K562 (cell line): ENCODE measurements around the gene CCM2. TPM values are rescaled to one million over a fixed set of nuclear protein-coding genes. Genes with fewer than 3 reads are reported as not detected.

ENCODE experiments used
- ATAC-seq: fragments of 200-7000 bp; cut with Tn5 transposase; 3 replicates; pipeline ENCODE4 v1.9.1; 2020; ENCODE audit warnings: moderate library complexity
- BruUV-seq: library from RNA; stranded (reverse); fragments of 400-500 nt; replicated peaks from 2 replicates; lab custom pipeline; 2021; lab: Mats Ljungman, UMichigan
- CTCF ChIA-PET: fragments of 300-600 bp; formaldehyde crosslinking; extraction: SDS; loops from one replicate; lab custom pipeline; 2021; ENCODE audit warnings: low intra/inter-chr PET ratio; lab: Yijun Ruan, JAX
- POLR2A ChIA-PET: fragments of 300-600, 350-650 bp; sonication (Branson Sonifier 250); formaldehyde crosslinking; extraction: SDS; loops from one replicate; lab custom pipeline; 2021; ENCODE audit warnings: antibody characterized with exemption, inconsistent platforms; lab: Yijun Ruan, JAX
- DNase-seq, 4 experiments: peaks; one replicate each; pipeline versions ENCODE4 v3.0.0 to v3.0.0-alpha.2; 2011 to 2018; ENCODE audit warnings: low spot score in 3 of 4, mixed read lengths in 3 of 4; ENCODE audit errors: extremely low read depth in 1 of 4
- FAIRE-seq: peaks from 2 replicates; lab custom pipeline; 2011; peaks lifted over from hg19 to GRCh38; lab: Jason Lieb, UNC
- H2AFZ ChIP-seq: 2 replicates; pipeline ENCODE4 v1.6.0; 2011; ENCODE audit warnings: low read depth, low read length, control low read depth, inconsistent platforms
- H3K27ac ChIP-seq: fragments of 200-600 bp; 3 replicates; pipeline ENCODE4 v1.8.0; 2011; ENCODE audit warnings: low read depth, mild to moderate bottlenecking, control low read depth, inconsistent platforms, low read length, moderate library complexity, mixed read lengths; ENCODE audit errors: extremely low read depth
- H3K27me3 ChIP-seq, 2 experiments: fragments of 300-600 bp in 1 of 2; 2 replicates in 1 of 2; 3 replicates in 1 of 2; pipeline versions ENCODE4 v1.6.0 to v1.8.0; 2011; ENCODE audit warnings: inconsistent platforms in 2 of 2, low read length in 2 of 2, mild to moderate bottlenecking in 1 of 2, mixed read lengths in 1 of 2, moderate library complexity in 1 of 2; ENCODE audit not compliant: control insufficient read depth in 2 of 2, insufficient read depth in 2 of 2
- H3K36me3 ChIP-seq: fragments of 300-600 bp; 3 replicates; pipeline ENCODE4 v1.8.0; 2011; ENCODE audit warnings: mild to moderate bottlenecking, low read length, inconsistent platforms; ENCODE audit not compliant: control insufficient read depth, insufficient read depth
- H3K4me1 ChIP-seq, 2 experiments: fragments of 200-600 bp in 1 of 2; replicated peaks in 1 of 2; 2 replicates in 1 of 2; 3 replicates in 1 of 2; pipeline versions ENCODE4 v1.5.1 to v1.8.0; 2011; ENCODE audit warnings: inconsistent platforms in 2 of 2, low read length in 2 of 2, mild to moderate bottlenecking in 1 of 2, mixed read lengths in 1 of 2, moderate library complexity in 1 of 2; ENCODE audit not compliant: control insufficient read depth in 2 of 2, insufficient read depth in 2 of 2
- H3K4me2 ChIP-seq: 2 replicates; pipeline ENCODE4 v1.6.1; 2011; ENCODE audit warnings: low read length, control low read depth, inconsistent platforms, mixed read lengths; ENCODE audit not compliant: insufficient read depth
- H3K4me3 ChIP-seq: fragments of 200-600 bp; sonication (generic), shearing (Covaris generic); 2 replicates; pipeline ENCODE4 v1.5.1; 2016; ENCODE audit warnings: control low read depth, inconsistent platforms
- H3K79me2 ChIP-seq: fragments of 200-600 bp; 3 replicates; pipeline ENCODE4 v1.8.0; 2011; ENCODE audit warnings: low read length, inconsistent platforms; ENCODE audit not compliant: control insufficient read depth, insufficient read depth
- H3K9ac ChIP-seq, 2 experiments: 2 replicates each; pipeline versions ENCODE4 v1.6.0 to v1.6.1; 2011; ENCODE audit warnings: low read depth in 2 of 2, low read length in 2 of 2, control low read depth in 1 of 2, inconsistent platforms in 1 of 2, mild to moderate bottlenecking in 1 of 2, mixed read lengths in 1 of 2; ENCODE audit not compliant: insufficient read depth in 1 of 2
- H3K9me1 ChIP-seq: one replicate; pipeline ENCODE4 v1.6.0; 2011; ENCODE audit warnings: inconsistent platforms, mild to moderate bottlenecking, low read length, moderate library complexity; ENCODE audit not compliant: control insufficient read depth, insufficient read depth
- H3K9me3 ChIP-seq: replicated peaks from 2 replicates; pipeline ENCODE4 v1.5.1; 2011; ENCODE audit warnings: low read depth, low read length, inconsistent platforms; ENCODE audit not compliant: control insufficient read depth, insufficient read depth
- H4K20me1 ChIP-seq: replicated peaks from 2 replicates; pipeline ENCODE4 v1.6.1; 2011; ENCODE audit warnings: low read length, inconsistent platforms, mixed read lengths; ENCODE audit not compliant: control insufficient read depth, insufficient read depth
- C11orf30 ChIP-seq: fragments of 450-650 bp; IDR thresholded peaks from 2 replicates; pipeline ENCODE4 v1.6.1; 2016; ENCODE audit warnings: low read depth, mild to moderate bottlenecking
- CBX3 ChIP-seq, 2 experiments: IDR thresholded peaks; 1 replicate in 1 of 2; 2 replicates in 1 of 2; pipeline ENCODE4 v1.6.1; 2012; ENCODE audit warnings: inconsistent platforms in 2 of 2, low read length in 2 of 2, borderline replicate concordance in 1 of 2, control low read depth in 1 of 2
- FOSL1 ChIP-seq: fragments of 200-800 bp; sonication (Bioruptor generic); conservative IDR thresholded peaks from 2 replicates; pipeline ENCODE4 v1.6.1; 2016; ENCODE audit warnings: missing genetic modification characterization, missing compliant biosample characterization
- IRF2 ChIP-seq: sonication (generic); formaldehyde crosslinking; IDR thresholded peaks from 2 replicates; pipeline ENCODE4 v1.8.1; 2022; ENCODE audit warnings: mild to moderate bottlenecking, missing genetic modification reagents
- MED1 ChIP-seq: sonication (generic); formaldehyde crosslinking; IDR thresholded peaks from 2 replicates; pipeline ENCODE4 v1.8.1; 2023; ENCODE audit warnings: missing genetic modification reagents, borderline replicate concordance
- POLR2H ChIP-seq: IDR thresholded peaks from 2 replicates; pipeline ENCODE4 v1.6.1; 2016; ENCODE audit warnings: missing genetic modification characterization, low read depth, mild to moderate bottlenecking, control low read depth, missing compliant biosample characterization, moderate library complexity
- TAF7 ChIP-seq: fragments of 450-650 bp; IDR thresholded peaks from 2 replicates; pipeline ENCODE4 v1.6.1; 2016; ENCODE audit warnings: missing genetic modification characterization, missing compliant biosample characterization
- THRAP3 ChIP-seq: fragments of 450-650 bp; IDR thresholded peaks from 2 replicates; pipeline ENCODE4 v1.6.1; 2016; ENCODE audit warnings: mild to moderate bottlenecking, inconsistent platforms, borderline replicate concordance
- ZNF584 ChIP-seq: fragments of 200-800 bp; sonication (Bioruptor generic); IDR thresholded peaks from 2 replicates; pipeline ENCODE4 v1.6.1; 2016; ENCODE audit warnings: low read depth, mild to moderate bottlenecking, missing genetic modification characterization, missing compliant biosample characterization
- WGBS: fragments of 100-300 bp; shearing (Covaris generic); methylation state at CpG from one replicate; pipeline ENCODE4 v1.1.6; 2016; ENCODE audit warnings: low coverage, mixed read lengths; ENCODE audit not compliant: insufficient coverage; ENCODE audit errors: missing lambda C conversion rate; 5-methylcytosine and 5-hydroxymethylcytosine counted together
- in situ Hi-C: fragments of 300-500 bp; cut with MboI; formaldehyde crosslinking; loops from 4 replicates; pipeline ENCODE4 v1.15.0; 2018; ENCODE audit warnings: inconsistent platforms, mixed read lengths
- intact Hi-C: fragments of 100-400 bp; cut with micrococcal nuclease; formaldehyde crosslinking; loops from 2 replicates; pipeline ENCODE4 v1.14.2; 2022
- polyA plus RNA-seq, 8 experiments: library from polyadenylated mRNA; depleted of rRNA in 4 of 8; stranded (reverse) in 5 of 8; unstranded in 3 of 8; fragments of >200 nt; fragmentation: Nextera tagmentation in 2 of 8; fragmentation: Illumina TruSeq in 1 of 8; extraction: Ambion mirVana in 2 of 8; extraction: Trizol in 1 of 8; gene quantifications; 2 replicates each; pipeline versions ENCODE4 v1.2.1 to v1.2.3, GENCODE V29; 2011 to 2014; ENCODE audit warnings: inconsistent platforms in 1 of 8, missing spikeins in 1 of 8
- total RNA-seq, 7 experiments: library from RNA; depleted of rRNA in 6 of 7; stranded (reverse); fragments of >200 nt in 6 of 7; fragmentation: Illumina TruSeq in 2 of 7; extraction: Trizol in 2 of 7; gene quantifications; 2 replicates each; pipeline versions ENCODE4 v1.2.1 to v1.2.3, GENCODE V29; 2011 to 2021; ENCODE audit warnings: low replicate concordance in 1 of 7
- TF ChIP-seq, protein P1 (sequence below): fragments of 450-650 bp; IDR thresholded peaks from 2 replicates; pipeline ENCODE4 v1.6.1; 2016; ENCODE audit warnings: antibody characterized with exemption
- TF ChIP-seq, protein P2 (sequence below): IDR thresholded peaks from 2 replicates; pipeline ENCODE4 v1.6.1; 2012; ENCODE audit warnings: low read depth, low read length, improper control_type of control experiment, borderline replicate concordance
- TF ChIP-seq, protein P3 (sequence below): fragments of 250-450 bp; sonication (Bioruptor Pico); IDR thresholded peaks from 2 replicates; pipeline ENCODE4 v1.4.0; 2020; ENCODE audit warnings: mild to moderate bottlenecking, moderate library complexity, borderline replicate concordance
- TF ChIP-seq, protein P4 (sequence below): sonication (generic); IDR thresholded peaks from 2 replicates; pipeline ENCODE4 v1.6.1; 2016

Gene CCM2
- total and polyA plus RNA-seq, 9 of the 15 experiments (the other 6 are each of a cell fraction or from before 2014, with no cell fraction given): 0.41 to 38.6 (median 25.9) TPM

DNA sequence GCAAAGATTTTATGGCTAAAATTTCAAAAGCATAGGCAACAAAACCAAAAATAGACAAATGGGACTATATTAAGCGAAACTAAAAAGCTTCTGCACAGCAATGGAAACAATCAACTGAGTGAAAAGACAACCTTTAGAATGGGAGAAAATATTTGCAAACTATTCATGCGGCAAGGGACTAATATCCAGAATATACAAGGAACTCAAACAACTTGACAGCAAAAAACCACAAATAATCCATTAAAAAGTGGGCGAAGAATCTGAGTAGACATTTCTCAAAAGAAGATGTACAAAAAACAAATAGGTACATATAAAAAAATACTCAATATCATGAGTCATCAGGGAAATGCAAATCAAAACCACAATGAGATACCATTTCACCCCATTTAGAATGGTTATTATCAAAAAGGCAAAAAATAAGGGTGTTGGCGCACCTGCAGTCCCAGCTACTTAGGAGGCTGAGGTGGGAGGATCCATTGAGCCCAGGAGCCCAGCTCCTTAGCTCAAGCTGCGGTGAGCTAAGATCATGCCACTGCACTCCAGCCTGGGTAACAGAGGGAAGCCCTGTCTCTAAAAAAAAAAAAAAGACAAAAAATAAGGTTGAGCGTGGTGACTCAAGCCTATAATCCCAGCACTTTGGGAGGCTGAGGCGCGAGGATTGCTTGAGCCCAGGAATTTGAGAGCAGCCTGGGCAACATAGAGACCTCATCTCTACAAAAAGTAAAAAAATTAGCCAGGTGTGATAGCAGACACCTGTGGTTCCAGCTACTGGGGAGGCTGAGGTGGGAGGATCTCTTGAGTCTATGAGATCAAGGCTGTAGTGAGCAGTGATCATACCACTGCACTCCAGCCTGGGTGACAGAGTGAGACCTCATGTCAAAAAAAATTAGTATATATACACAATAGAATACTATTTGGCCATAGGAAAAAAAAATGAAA, 4.2 kb upstream of the CCM2 start:
- 26% methylated on average over 8 of the region's 8 CpGs for WGBS
- Histone ChIP-seq H3K36me3 (no peaks in the 10 kb centered on the region; the same call in 2 of the 3 replicates), H3K9me3 (no peaks in the 10 kb centered on the region), H3K79me2 (peaks cover 20% of the 10 kb centered on the region), H3K27me3 (no peaks in the 10 kb centered on the region), H3K4me1 (peaks cover 27 to 53% of the 10 kb centered on the region in 2 experiments), H3K9me1 (no peaks in the 10 kb centered on the region), H4K20me1 (no peaks in the 10 kb centered on the region), H3K4me2 (peak overlapping the region; percentile 59; the same call in 1 of the 2 replicates), H3K4me3 (no peak overlapping the region), H3K27ac (peak overlapping the region; percentile 78), H2AFZ (peak overlapping the region; percentile 20; the same call in 1 of the 2 replicates), H3K9ac (peak overlapping the region; percentile 50 to 57; a peak in 2 of 4 replicates)
- ChIA-PET CTCF (no interaction called here), POLR2A (interaction anchor here (0.7 to 1.9 kb wide), 3 partner anchors 10 to 26 kb away, joined by 4 to 14 read pairs (median 6); no protein-coding TSS in a partner anchor)
- FAIRE-seq (no peak), DNase-seq (no peak), ATAC-seq (no peak)
- in situ Hi-C loops: no loop called here
- intact Hi-C loops: no loop called here
- no TSS peak for BruUV-seq
- TF ChIP-seq FOSL1: 0 out of 2 replicates have a peak, but pooled peaks have one; percentile 46
- TF ChIP-seq, protein P1, sequence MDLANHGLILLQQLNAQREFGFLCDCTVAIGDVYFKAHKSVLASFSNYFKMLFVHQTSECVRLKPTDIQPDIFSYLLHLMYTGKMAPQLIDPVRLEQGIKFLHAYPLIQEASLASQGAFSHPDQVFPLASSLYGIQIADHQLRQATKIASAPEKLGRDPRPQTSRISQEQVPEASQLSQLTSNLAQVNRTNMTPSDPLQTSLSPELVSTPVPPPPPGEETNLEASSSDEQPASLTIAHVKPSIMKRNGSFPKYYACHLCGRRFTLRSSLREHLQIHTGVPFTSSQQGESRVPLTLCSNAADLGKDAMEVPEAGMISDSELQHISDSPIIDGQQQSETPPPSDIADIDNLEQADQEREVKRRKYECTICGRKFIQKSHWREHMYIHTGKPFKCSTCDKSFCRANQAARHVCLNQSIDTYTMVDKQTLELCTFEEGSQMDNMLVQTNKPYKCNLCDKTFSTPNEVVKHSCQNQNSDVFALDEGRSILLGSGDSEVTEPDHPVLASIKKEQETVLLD: no peak
- peak; percentile 25; the same call in 1 of the 2 replicates for TF ChIP-seq TAF7
- peak; percentile 83; the same call in 1 of the 2 replicates for TF ChIP-seq THRAP3
- TF ChIP-seq, protein P2, sequence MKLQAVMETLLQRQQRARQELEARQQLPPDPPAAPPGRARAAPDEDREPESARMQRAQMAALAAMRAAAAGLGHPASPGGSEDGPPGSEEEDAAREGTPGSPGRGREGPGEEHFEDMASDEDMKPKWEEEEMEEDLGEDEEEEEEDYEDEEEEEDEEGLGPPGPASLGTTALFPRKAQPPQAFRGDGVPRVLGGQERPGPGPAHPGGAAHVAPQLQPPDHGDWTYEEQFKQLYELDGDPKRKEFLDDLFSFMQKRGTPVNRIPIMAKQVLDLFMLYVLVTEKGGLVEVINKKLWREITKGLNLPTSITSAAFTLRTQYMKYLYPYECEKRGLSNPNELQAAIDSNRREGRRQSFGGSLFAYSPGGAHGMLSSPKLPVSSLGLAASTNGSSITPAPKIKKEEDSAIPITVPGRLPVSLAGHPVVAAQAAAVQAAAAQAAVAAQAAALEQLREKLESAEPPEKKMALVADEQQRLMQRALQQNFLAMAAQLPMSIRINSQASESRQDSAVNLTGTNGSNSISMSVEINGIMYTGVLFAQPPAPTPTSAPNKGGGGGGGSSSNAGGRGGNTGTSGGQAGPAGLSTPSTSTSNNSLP: 0 out of 2 replicates have a peak, but pooled peaks have one; percentile 8
- TF ChIP-seq C11orf30: peak; percentile 43
- no peak for TF ChIP-seq IRF2
- no peak for TF ChIP-seq MED1 (CRISPR knock-in tag)
- TF ChIP-seq, protein P3, sequence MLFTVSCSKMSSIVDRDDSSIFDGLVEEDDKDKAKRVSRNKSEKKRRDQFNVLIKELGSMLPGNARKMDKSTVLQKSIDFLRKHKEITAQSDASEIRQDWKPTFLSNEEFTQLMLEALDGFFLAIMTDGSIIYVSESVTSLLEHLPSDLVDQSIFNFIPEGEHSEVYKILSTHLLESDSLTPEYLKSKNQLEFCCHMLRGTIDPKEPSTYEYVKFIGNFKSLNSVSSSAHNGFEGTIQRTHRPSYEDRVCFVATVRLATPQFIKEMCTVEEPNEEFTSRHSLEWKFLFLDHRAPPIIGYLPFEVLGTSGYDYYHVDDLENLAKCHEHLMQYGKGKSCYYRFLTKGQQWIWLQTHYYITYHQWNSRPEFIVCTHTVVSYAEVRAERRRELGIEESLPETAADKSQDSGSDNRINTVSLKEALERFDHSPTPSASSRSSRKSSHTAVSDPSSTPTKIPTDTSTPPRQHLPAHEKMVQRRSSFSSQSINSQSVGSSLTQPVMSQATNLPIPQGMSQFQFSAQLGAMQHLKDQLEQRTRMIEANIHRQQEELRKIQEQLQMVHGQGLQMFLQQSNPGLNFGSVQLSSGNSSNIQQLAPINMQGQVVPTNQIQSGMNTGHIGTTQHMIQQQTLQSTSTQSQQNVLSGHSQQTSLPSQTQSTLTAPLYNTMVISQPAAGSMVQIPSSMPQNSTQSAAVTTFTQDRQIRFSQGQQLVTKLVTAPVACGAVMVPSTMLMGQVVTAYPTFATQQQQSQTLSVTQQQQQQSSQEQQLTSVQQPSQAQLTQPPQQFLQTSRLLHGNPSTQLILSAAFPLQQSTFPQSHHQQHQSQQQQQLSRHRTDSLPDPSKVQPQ (CRISPR knock-in tag): no peak
- TF ChIP-seq POLR2H (tag): peak; percentile 58
- TF ChIP-seq, protein P4, sequence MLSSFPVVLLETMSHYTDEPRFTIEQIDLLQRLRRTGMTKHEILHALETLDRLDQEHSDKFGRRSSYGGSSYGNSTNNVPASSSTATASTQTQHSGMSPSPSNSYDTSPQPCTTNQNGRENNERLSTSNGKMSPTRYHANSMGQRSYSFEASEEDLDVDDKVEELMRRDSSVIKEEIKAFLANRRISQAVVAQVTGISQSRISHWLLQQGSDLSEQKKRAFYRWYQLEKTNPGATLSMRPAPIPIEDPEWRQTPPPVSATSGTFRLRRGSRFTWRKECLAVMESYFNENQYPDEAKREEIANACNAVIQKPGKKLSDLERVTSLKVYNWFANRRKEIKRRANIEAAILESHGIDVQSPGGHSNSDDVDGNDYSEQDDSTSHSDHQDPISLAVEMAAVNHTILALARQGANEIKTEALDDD: 0 out of 2 replicates have a peak, but pooled peaks have one; percentile 7
- no peak for TF ChIP-seq CBX3 (IDR thresholded peaks at IDR 0.05; ENCODE audit: borderline replicate concordance in 1 of 2, low read length in 2 of 2)
- TF ChIP-seq ZNF584 (CRISPR knock-in tag): no peak
